ENCODE measurements around the gene SETBP1. TPM values are rescaled to one million over a fixed set of nuclear protein-coding genes. Genes with fewer than 3 reads are reported as not detected.

SETBP1 gene
- polyA plus RNA-seq, 1 donor: 35.3 TPM

GRCh38 chr18:44679056-44679913 is 1.4 kb upstream of the SETBP1 start:
- peak; percentile 89 for DNase-seq

- peak; percentile 46 for DNase-seq
Measured at GRCh38 chr18:44679914-44680272, 795 bp upstream of the SETBP1 start.

GRCh38 chr18:44681076-44681970 is 635 bp downstream of the SETBP1 start:
- no peak for DNase-seq

GRCh38 chr18:44682201-44682870 is 1.6 kb downstream of the SETBP1 start:
- DNase-seq: peak; percentile 53

- DNase-seq: peak; percentile 81
Measured at GRCh38 chr18:44682871-44683221, 2.2 kb downstream of the SETBP1 start.

- DNase-seq: no peak
Measured at GRCh38 chr18:44683556-44683955, 2.9 kb downstream of the SETBP1 start.

- DNase-seq: no peak
Measured at GRCh38 chr18:44685296-44685695, 4.6 kb downstream of the SETBP1 start.

- no peak for DNase-seq
Measured at GRCh38 chr18:44686156-44686555, 5.5 kb downstream of the SETBP1 start.

GRCh38 chr18:44687421-44687820 is 6.7 kb downstream of the SETBP1 start:
- no peak for DNase-seq

GRCh38 chr18:44689736-44690135 is 9.0 kb downstream of the SETBP1 start:
- no peak for DNase-seq

GRCh38 chr18:44691148-44691925 is 10.6 kb downstream of the SETBP1 start:
- DNase-seq: no peak

GRCh38 chr18:44693030-44693784 is 12.5 kb downstream of the SETBP1 start:
- DNase-seq: no peak

GRCh38 chr18:44695503-44695902 is 14.8 kb downstream of the SETBP1 start:
- DNase-seq: no peak

- DNase-seq: no peak
Measured at GRCh38 chr18:44696892-44697291, 16.2 kb downstream of the SETBP1 start.

- DNase-seq: no peak
Measured at GRCh38 chr18:44697315-44697714, 16.6 kb downstream of the SETBP1 start.

- no peak for DNase-seq
Measured at GRCh38 chr18:44698518-44698917, 17.8 kb downstream of the SETBP1 start.

GRCh38 chr18:44699572-44700261 is 19.0 kb downstream of the SETBP1 start:
- no peak for DNase-seq

GRCh38 chr18:44700652-44701051 is 20.0 kb downstream of the SETBP1 start:
- DNase-seq: no peak

GRCh38 chr18:44701227-44701626 is 20.5 kb downstream of the SETBP1 start:
- no peak for DNase-seq

GRCh38 chr18:44702594-44702993 is 21.9 kb downstream of the SETBP1 start:
- DNase-seq: no peak

Measured in left kidney (tissue), 2 donors.